Activated CD4-positive, alpha-beta T cell treated with anti-CD3 and anti-CD28 coated beads, Interleukin-2, Interleukin-4, amounts not matched to agents 100 ng/mL and 50 ng/mL, durations not matched to agents 16 hours and 8 hours (primary cell): ENCODE results near the gene MICAL2.

Experiments
- DNase-seq: peaks from one replicate; pipeline ENCODE4 v3.0.0-alpha.2; 2020; ENCODE audit warnings: low spot score

Gene MICAL2

GRCh38 chr11:12273618-12273995 lies 163.2 kb downstream of the MICAL2 start:
- DNase-seq, result no peak

- no peak for DNase-seq
Observed at GRCh38 chr11:12274056-12274455, 163.7 kb downstream of the MICAL2 start.

GRCh38 chr11:12274558-12275197 lies 164.3 kb downstream of the MICAL2 start:
- DNase-seq, result no peak

- DNase-seq, result no peak
Observed at GRCh38 chr11:12275818-12276217, 165.4 kb downstream of the MICAL2 start.

- no peak for DNase-seq
Observed at GRCh38 chr11:12276356-12276755, 166.0 kb downstream of the MICAL2 start.

GRCh38 chr11:12276831-12277475 lies 166.6 kb downstream of the MICAL2 start:
- DNase-seq, result no peak

- DNase-seq, result no peak
Observed at GRCh38 chr11:12278766-12279671, 168.6 kb downstream of the MICAL2 start.

GRCh38 chr11:12279672-12280108 lies 169.3 kb downstream of the MICAL2 start:
- DNase-seq, result no peak

- no peak for DNase-seq
Observed at GRCh38 chr11:12280199-12280837, 169.9 kb downstream of the MICAL2 start.

GRCh38 chr11:12280838-12281565 lies 170.6 kb downstream of the MICAL2 start:
- DNase-seq, result no peak

GRCh38 chr11:12281571-12282478 lies 171.4 kb downstream of the MICAL2 start:
- peak; percentile 82 for DNase-seq

- no peak for DNase-seq
Observed at GRCh38 chr11:12282676-12283075, 172.3 kb downstream of the MICAL2 start.

GRCh38 chr11:12284316-12285050 lies 174.1 kb downstream of the MICAL2 start:
- DNase-seq, result no peak

GRCh38 chr11:12285106-12285505 lies 174.7 kb downstream of the MICAL2 start:
- DNase-seq, result no peak

- no peak for DNase-seq
Observed at GRCh38 chr11:12285811-12286222, 175.4 kb downstream of the MICAL2 start.

- no peak for DNase-seq
Observed at GRCh38 chr11:12286606-12287005, 176.2 kb downstream of the MICAL2 start.

- no peak for DNase-seq
Observed at GRCh38 chr11:12287009-12287373, 176.6 kb downstream of the MICAL2 start.

- DNase-seq, result no peak
Observed at GRCh38 chr11:12287374-12288211, 177.2 kb downstream of the MICAL2 start.
